Fibroblast of mammary gland (primary cell): Measurements from ENCODE around the gene TCF3.
"Not testable (repeated sequence)": the region's sequence is repeated elsewhere in the genome, so short reads cannot be mapped to it uniquely, and the experiment has no call there.

Experiments
- DNase-seq: peaks from one replicate; pipeline ENCODE4 v3.0.0-alpha.2; 2010; ENCODE audit warnings: low read depth
- H3K4me3 ChIP-seq: 2 replicates; pipeline ENCODE4 v1.5.1; 2011; ENCODE audit warnings: low read depth, mild to moderate bottlenecking, low read length, moderate library complexity; ENCODE audit not compliant: control insufficient read depth
- CTCF ChIP-seq: conservative IDR thresholded peaks from 2 replicates; pipeline ENCODE4 v1.5.1; 2011; ENCODE audit warnings: low read depth, low read length, inconsistent platforms; ENCODE audit not compliant: control insufficient read depth, insufficient read depth

TCF3 gene

DNA sequence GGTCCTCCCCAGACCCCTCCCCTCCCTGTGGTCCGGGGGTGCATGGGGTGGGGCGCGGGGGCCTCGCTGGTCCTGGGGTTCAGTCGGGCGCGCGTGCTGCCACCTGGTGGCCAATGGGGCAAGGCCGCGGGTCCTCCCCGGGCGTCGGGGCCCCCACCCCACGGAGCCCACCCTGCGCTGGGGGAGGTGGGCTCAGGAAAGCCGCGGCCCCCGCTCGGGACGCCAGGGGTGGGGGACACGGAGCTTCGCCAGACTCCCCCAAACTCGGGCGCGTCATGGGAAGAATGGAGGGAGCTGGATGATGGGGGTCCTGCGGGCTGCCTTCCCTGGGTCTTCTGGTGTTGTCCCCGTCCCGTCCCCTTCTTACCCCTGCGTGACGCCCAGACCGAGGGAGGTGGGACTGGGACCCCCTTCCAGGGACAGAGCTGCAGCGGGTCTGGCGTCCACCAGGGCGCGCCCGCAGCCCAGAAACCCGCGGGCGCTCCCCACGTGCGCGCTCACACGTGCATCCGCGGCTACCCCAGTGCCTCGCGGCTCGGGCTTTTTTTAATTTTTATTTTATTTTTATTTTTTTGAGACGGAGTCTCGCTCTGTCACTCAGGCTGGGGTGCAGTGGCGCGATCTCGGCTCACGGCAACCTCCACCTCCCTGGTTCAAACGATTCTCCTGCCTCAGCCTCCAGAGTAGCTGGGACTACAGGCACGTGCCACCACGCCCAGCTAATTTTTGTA lies 19.8 kb upstream of the TCF3 start:
- H3K4me3 ChIP-seq, result no peak overlapping the region
- peak; percentile 32 for DNase-seq
- TF ChIP-seq CTCF, result peak; percentile 59

DNA sequence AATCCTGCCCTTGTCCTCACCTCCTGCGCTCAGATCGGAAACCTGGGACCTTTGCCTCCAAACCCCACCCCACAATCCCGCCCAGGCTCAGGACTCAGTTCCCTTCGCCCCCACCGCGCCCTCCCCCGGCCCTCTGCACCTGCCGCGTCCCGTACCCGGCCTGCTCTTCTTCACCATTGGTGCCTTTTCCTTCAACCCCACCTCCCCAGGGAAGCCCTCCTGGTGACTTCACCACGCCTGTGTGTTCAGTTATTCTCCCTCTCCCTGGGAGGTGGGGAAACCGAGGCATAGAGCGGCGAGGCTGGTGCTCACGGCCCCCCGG lies 19.3 kb upstream of the TCF3 start:
- no peak for DNase-seq
- no peak for TF ChIP-seq CTCF
- no peak overlapping the region for H3K4me3 ChIP-seq

DNA sequence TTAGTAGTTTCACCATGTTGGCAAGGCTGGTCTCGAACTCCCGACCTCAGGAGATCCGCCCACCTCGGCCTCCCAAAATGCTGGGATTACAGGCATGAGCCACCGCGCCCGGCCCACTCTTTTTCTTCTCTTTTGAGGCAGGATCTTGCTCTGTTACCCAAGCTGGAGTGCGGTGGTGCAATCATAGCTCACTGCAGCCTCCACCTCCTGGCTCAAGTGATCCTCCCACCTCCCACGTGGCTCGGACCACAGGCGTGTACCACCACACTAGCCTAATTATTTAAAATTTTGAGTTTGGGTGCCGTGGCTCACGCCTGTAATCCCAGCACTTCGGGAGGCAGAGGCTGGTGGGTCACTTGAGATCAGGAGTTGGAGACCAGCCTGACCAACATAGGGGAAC lies 18.3 kb upstream of the TCF3 start:
- peak; percentile 28 for DNase-seq
- H3K4me3 ChIP-seq, result not testable (repeated sequence)

DNA sequence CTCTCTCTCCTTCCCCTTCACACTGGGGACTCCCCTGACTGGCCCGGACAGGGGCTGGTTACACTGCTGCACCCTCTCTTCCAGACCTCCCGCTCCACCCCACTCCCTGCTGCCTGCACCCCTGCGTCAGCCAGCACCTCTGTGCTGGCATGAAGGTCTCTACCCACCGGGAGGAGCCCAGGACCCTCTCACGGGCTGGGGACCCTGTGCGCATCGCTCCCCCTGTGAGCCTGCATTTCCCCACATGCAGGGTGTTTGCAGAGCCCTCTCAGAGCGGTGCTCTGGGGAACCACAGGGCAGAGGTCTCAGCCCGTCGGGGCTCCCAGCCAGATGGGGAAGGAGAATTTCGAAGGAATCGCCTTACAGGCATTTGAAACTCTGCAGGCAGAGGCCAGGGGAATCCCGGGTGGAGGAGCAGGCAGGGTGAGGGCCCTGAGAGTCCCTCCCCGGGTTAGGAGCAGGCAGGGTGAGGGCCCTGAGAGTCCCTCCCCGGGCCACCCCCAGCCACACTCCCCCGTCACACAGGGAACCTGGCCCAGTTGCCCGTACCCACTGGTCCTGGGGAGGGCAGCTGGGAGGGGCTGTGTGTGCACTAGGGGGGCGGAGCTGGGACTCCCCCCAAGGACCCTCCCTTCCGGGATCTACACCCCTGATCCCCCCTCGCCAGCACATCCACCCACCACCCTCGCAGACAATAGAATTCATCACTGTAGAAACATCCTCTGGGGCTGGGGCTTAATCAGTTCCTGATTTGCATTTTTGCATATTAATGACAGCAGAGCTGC lies 16.3 kb upstream of the TCF3 start:
- TF ChIP-seq CTCF, result no peak
- no peak overlapping the region for H3K4me3 ChIP-seq
- DNase-seq, result no peak

DNA sequence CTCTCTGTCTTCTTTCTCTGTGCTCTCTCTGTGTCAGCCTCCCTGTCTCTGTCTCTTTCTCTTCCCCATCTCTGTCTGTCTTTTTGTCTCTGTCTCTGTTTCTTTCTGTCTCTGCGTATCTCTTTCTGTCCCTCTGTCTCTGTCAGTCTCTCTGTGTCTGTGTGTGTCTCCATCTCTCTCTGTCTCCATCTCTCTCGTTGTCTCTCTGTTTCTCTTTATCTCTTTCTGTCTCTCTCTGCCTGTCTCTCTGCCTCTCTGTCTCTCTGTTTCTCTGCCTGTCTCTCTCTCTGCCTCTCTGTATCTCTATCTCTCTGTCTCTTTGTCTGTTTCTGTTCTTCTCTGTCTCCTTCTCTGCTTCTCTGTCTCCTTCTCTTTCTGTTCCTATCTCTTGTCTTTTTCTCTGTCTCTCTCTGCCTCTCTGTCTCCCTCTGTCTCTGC lies 15.7 kb upstream of the TCF3 start:
- H3K4me3 ChIP-seq, result no peak overlapping the region
- TF ChIP-seq CTCF, result no peak
- no peak for DNase-seq

DNA sequence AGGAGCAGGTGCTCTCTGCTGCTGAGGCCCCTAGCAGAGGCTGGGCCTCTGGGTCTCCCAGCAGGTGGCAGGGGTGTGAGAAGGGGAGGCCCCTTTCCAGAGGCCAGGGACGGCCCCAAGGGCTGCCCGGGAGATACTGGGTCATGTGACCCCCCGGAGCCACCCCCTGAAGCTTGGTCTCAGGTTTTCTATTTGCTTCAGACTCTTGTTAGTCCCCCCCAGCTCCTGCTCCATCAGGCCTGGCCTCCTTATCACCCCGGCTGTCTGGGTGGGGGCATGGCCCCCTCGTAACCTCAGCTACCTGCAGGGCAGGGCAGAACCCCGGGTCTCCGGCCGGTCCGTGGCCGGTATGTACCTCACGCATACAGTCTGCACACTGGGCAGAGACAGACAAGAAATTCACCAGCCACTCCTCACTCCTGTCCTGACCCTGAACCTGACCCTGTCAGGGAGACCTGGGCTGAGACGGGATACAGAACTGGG lies 13.2 kb upstream of the TCF3 start:
- no peak overlapping the region for H3K4me3 ChIP-seq
- no peak for DNase-seq
- TF ChIP-seq CTCF, result no peak

- DNase-seq, result no peak
- TF ChIP-seq CTCF, result no peak
- H3K4me3 ChIP-seq, result no peak overlapping the region
Measured at GRCh38 chr19:1663852-1664251, 11.4 kb upstream of the TCF3 start.

GRCh38 chr19:1663227-1663626 lies 10.8 kb upstream of the TCF3 start:
- not testable (repeated sequence) for DNase-seq

More at GRCh38 chr19:1663227-1663626, 10.8 kb upstream of the TCF3 start:
- H3K4me3 ChIP-seq, result not testable (repeated sequence)
